HepG2 (cell line): ENCODE measurements around the gene TSG101. TPM values are rescaled to one million over a fixed set of nuclear protein-coding genes. Genes with fewer than 3 reads are reported as not detected.

ENCODE experiments used
- AGO2 ChIP-seq: fragments of 200-400 bp; formaldehyde crosslinking; optimal IDR thresholded peaks from 2 replicates; pipeline ENCODE3; 2017; ENCODE audit warnings: mild to moderate bottlenecking, low read depth, low read length, moderate library complexity
- EEA1 ChIP-seq: sonication (generic); formaldehyde crosslinking; IDR thresholded peaks from 2 replicates; pipeline ENCODE4 v1.5.1; 2020; ENCODE audit warnings: mild to moderate bottlenecking, missing genetic modification reagents, borderline replicate concordance
- ETS1 ChIP-seq: sonication (generic); formaldehyde crosslinking; IDR thresholded peaks from 2 replicates; pipeline ENCODE4 v1.4.0; 2020; ENCODE audit warnings: missing genetic modification reagents
- GLMP ChIP-seq: sonication (generic); formaldehyde crosslinking; IDR thresholded peaks from 2 replicates; pipeline ENCODE4 v1.9.0; 2021; ENCODE audit warnings: missing genetic modification reagents, mild to moderate bottlenecking, borderline replicate concordance
- JDP2 ChIP-seq: sonication (generic); formaldehyde crosslinking; IDR thresholded peaks from 2 replicates; pipeline ENCODE4 v1.8.1; 2022; ENCODE audit warnings: missing genetic modification reagents, borderline replicate concordance
- PAWR ChIP-seq: sonication (generic); formaldehyde crosslinking; IDR thresholded peaks from 2 replicates; pipeline ENCODE4 v1.4.0; 2020; ENCODE audit warnings: missing genetic modification reagents, mild to moderate bottlenecking, borderline replicate concordance
- PRPF4 ChIP-seq: fragments of 200-400 bp; formaldehyde crosslinking; IDR thresholded peaks from 2 replicates; pipeline ENCODE4 v1.6.1; 2016; ENCODE audit warnings: low read length, low read depth; ENCODE audit not compliant: poor library complexity, severe bottlenecking
- RFX5 ChIP-seq: IDR thresholded peaks from 2 replicates; pipeline ENCODE4 v1.6.1; 2011; ENCODE audit warnings: low read depth, low read length, improper control_type of control experiment
- SSRP1 ChIP-seq: IDR thresholded peaks from 2 replicates; pipeline ENCODE4 v1.6.1; 2016; ENCODE audit warnings: control low read depth
- ZBTB7A ChIP-seq: sonication (generic); formaldehyde crosslinking; IDR thresholded peaks from 2 replicates; pipeline ENCODE4 v1.8.0; 2022; ENCODE audit warnings: mild to moderate bottlenecking, missing genetic modification reagents
- ZNF12 ChIP-seq: sonication (generic); formaldehyde crosslinking; IDR thresholded peaks from 2 replicates; pipeline ENCODE4 v1.5.0; 2020; ENCODE audit warnings: missing genetic modification reagents
- ZNF251 ChIP-seq: sonication (generic); formaldehyde crosslinking; IDR thresholded peaks from 2 replicates; pipeline ENCODE4 v1.9.0; 2021; ENCODE audit warnings: mild to moderate bottlenecking, missing genetic modification reagents
- ZNF441 ChIP-seq: sonication (generic); formaldehyde crosslinking; IDR thresholded peaks from 2 replicates; pipeline ENCODE4 v1.7.0; 2021; ENCODE audit warnings: missing genetic modification reagents, borderline replicate concordance
- ZNF576 ChIP-seq: sonication (generic); formaldehyde crosslinking; IDR thresholded peaks from 2 replicates; pipeline ENCODE4 v1.4.0; 2020; ENCODE audit warnings: mild to moderate bottlenecking, missing genetic modification reagents
- polyA plus RNA-seq, 8 experiments: library from polyadenylated mRNA; depleted of rRNA in 3 of 8; stranded (reverse) in 7 of 8; unstranded in 1 of 8; fragments of >200 nt; fragmentation: Illumina TruSeq in 4 of 8; extraction: Trizol in 4 of 8; gene quantifications; 2 replicates each; pipeline versions ENCODE4 v1.2.1 to v1.2.3, GENCODE V29; 2011 to 2016; ENCODE audit warnings: low read depth in 4 of 8, missing spikeins in 1 of 8, mixed read lengths in 1 of 8; ENCODE audit not compliant: insufficient read depth in 1 of 8
- total RNA-seq, 5 experiments: library from RNA; depleted of rRNA; stranded (reverse); fragments of >200 nt; fragmentation: Illumina TruSeq; extraction: Trizol; gene quantifications; 2 replicates each; pipeline ENCODE4 v1.2.3, GENCODE V29; 2016; ENCODE audit warnings: low read depth in 1 of 5
- TF ChIP-seq, protein P1 (sequence below): sonication (generic); formaldehyde crosslinking; IDR thresholded peaks from 2 replicates; pipeline ENCODE4 v1.4.0; 2020; ENCODE audit warnings: mild to moderate bottlenecking, missing genetic modification reagents
- TF ChIP-seq, protein P2 (sequence below): fragments of 450-650 bp; IDR thresholded peaks from 2 replicates; pipeline ENCODE4 v1.6.1; 2017
- TF ChIP-seq, protein P3 (sequence below), 2 experiments: sonication (generic) in 1 of 2; formaldehyde crosslinking in 1 of 2; IDR thresholded peaks; 2 replicates each; pipeline versions ENCODE4 v1.4.0 to v1.6.1; 2018 to 2020; ENCODE audit warnings: missing genetic modification reagents in 2 of 2, borderline replicate concordance in 1 of 2, low read depth in 1 of 2, mild to moderate bottlenecking in 1 of 2, missing biosample characterization in 1 of 2
- TF ChIP-seq, protein P4 (sequence below): sonication (generic); formaldehyde crosslinking; IDR thresholded peaks from 2 replicates; pipeline ENCODE4 v1.5.1; 2020; ENCODE audit warnings: missing genetic modification reagents, mild to moderate bottlenecking, borderline replicate concordance

The TSG101 gene
- total and polyA plus RNA-seq, 2 of the 13 experiments (the other 11 are each of a cell fraction or from before 2014, with no cell fraction given), result 69.3 to 206 TPM

- TF ChIP-seq PRPF4 (no peak), EEA1 (peak; percentile 66; the same call in 1 of the 2 replicates), ETS1 (CRISPR knock-in tag) (no peak), ZBTB7A (CRISPR knock-in tag) (peak; percentile 73), RFX5 (no peak; the same call in 1 of the 2 replicates), GLMP (CRISPR knock-in tag) (no peak), ZNF12 (peak; percentile 40; the same call in 1 of the 2 replicates), ZNF576 (CRISPR knock-in tag) (no peak; the same call in 1 of the 2 replicates), ZNF251 (no peak), SSRP1 (CRISPR knock-in tag) (no peak), PAWR (CRISPR knock-in tag) (no peak), AGO2 (peak; percentile 93), JDP2 (CRISPR knock-in tag) (no peak), ZNF441 (CRISPR knock-in tag) (peak; percentile 50; the same call in 1 of the 2 replicates)
- TF ChIP-seq, protein P1, sequence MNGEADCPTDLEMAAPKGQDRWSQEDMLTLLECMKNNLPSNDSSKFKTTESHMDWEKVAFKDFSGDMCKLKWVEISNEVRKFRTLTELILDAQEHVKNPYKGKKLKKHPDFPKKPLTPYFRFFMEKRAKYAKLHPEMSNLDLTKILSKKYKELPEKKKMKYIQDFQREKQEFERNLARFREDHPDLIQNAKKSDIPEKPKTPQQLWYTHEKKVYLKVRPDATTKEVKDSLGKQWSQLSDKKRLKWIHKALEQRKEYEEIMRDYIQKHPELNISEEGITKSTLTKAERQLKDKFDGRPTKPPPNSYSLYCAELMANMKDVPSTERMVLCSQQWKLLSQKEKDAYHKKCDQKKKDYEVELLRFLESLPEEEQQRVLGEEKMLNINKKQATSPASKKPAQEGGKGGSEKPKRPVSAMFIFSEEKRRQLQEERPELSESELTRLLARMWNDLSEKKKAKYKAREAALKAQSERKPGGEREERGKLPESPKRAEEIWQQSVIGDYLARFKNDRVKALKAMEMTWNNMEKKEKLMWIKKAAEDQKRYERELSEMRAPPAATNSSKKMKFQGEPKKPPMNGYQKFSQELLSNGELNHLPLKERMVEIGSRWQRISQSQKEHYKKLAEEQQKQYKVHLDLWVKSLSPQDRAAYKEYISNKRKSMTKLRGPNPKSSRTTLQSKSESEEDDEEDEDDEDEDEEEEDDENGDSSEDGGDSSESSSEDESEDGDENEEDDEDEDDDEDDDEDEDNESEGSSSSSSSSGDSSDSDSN (CRISPR knock-in tag), result peak; percentile 97
- TF ChIP-seq, protein P2, sequence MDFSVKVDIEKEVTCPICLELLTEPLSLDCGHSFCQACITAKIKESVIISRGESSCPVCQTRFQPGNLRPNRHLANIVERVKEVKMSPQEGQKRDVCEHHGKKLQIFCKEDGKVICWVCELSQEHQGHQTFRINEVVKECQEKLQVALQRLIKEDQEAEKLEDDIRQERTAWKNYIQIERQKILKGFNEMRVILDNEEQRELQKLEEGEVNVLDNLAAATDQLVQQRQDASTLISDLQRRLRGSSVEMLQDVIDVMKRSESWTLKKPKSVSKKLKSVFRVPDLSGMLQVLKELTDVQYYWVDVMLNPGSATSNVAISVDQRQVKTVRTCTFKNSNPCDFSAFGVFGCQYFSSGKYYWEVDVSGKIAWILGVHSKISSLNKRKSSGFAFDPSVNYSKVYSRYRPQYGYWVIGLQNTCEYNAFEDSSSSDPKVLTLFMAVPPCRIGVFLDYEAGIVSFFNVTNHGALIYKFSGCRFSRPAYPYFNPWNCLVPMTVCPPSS, result no peak
- TF ChIP-seq, protein P3, sequence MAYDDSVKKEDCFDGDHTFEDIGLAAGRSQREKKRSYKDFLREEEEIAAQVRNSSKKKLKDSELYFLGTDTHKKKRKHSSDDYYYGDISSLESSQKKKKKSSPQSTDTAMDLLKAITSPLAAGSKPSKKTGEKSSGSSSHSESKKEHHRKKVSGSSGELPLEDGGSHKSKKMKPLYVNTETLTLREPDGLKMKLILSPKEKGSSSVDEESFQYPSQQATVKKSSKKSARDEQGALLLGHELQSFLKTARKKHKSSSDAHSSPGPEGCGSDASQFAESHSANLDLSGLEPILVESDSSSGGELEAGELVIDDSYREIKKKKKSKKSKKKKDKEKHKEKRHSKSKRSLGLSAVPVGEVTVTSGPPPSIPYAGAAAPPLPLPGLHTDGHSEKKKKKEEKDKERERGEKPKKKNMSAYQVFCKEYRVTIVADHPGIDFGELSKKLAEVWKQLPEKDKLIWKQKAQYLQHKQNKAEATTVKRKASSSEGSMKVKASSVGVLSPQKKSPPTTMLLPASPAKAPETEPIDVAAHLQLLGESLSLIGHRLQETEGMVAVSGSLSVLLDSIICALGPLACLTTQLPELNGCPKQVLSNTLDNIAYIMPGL (CRISPR knock-in tag; IDR thresholded peaks at IDR 0.05; ENCODE audit: borderline replicate concordance in 1 of 2, low read depth in 1 of 2), result peak; percentile 79 to 89; a peak in 3 of 4 replicates
- TF ChIP-seq, protein P4, sequence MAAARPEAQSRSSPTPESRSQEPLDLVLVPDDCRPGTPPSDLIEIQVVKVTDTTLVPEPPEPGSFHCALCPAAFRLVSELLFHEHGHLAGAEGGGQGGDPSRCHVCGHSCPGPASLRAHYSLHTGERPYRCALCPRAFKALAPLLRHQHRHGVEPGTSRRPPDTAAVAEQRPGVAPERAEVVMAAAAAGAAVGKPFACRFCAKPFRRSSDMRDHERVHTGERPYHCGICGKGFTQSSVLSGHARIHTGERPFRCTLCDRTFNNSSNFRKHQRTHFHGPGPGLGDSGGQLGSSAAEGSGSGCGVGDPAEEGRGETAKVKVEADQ (CRISPR knock-in tag), result peak; percentile 94
Measured at GRCh38 chr11:18526521-18527296, at the start of gene TSG101 (continued).
